GM12891 (cell line): ENCODE measurements around the gene CYP2B6.

Experiments used
- POLR2A ChIP-seq: IDR thresholded peaks from 2 replicates; pipeline ENCODE4 v1.6.1; 2011; ENCODE audit warnings: low read depth, low read length, control low read depth
- POLR2AphosphoS5 ChIP-seq: IDR thresholded peaks from 2 replicates; pipeline ENCODE4 v1.6.1; 2011; ENCODE audit warnings: low read depth, low read length, control low read depth
- POU2F2 ChIP-seq: IDR thresholded peaks from 2 replicates; pipeline ENCODE4 v1.6.1; 2011; ENCODE audit warnings: low read depth, mild to moderate bottlenecking, control low read depth, low read length, moderate library complexity
- SPI1 ChIP-seq: IDR thresholded peaks from 2 replicates; pipeline ENCODE4 v1.6.1; 2011; ENCODE audit warnings: low read depth, low read length, control low read depth
- TAF1 ChIP-seq: IDR thresholded peaks from 2 replicates; pipeline ENCODE4 v1.6.1; 2011; ENCODE audit warnings: low read depth, low read length, control low read depth

- TF ChIP-seq POLR2A = no peak
- no peak for TF ChIP-seq POLR2AphosphoS5
- TF ChIP-seq TAF1 = no peak
- no peak for TF ChIP-seq SPI1
- no peak for TF ChIP-seq POU2F2
These were observed 36.5 kb upstream of the CYP2B6 start for GRCh38 chr19:40954573-40954972.
